A549 (cell line): ENCODE results near the gene PHF21A. TPM values are rescaled to one million over a fixed set of nuclear protein-coding genes. Genes with fewer than 3 reads are reported as not detected.
A peak's percentile ranks its signal among the peaks of the same experiment; 100 is the strongest.

ENCODE experiments used
- ATAC-seq, 2 experiments: fragments of 200-7000 bp in 1 of 2; fragments of >200 bp in 1 of 2; cut with Nextera tagmentation in 1 of 2; cut with Tn5 transposase in 1 of 2; 3 replicates each; pipeline versions ENCODE4 v1.8.0 to v1.9.1; 2018 to 2020; ENCODE audit warnings: mild to moderate bottlenecking in 1 of 2, moderate library complexity in 1 of 2
- CTCF ChIA-PET: fragments of 300-600 bp; sonication (Branson Sonifier 250); formaldehyde crosslinking; extraction: SDS; loops from one replicate; lab custom pipeline; 2021; ENCODE audit warnings: antibody characterized with exemption, inconsistent platforms; lab: Yijun Ruan, JAX
- POLR2A ChIA-PET: fragments of 350-600 bp; formaldehyde crosslinking; extraction: SDS; loops from one replicate; lab custom pipeline; 2021; ENCODE audit warnings: antibody characterized with exemption, inconsistent platforms; lab: Yijun Ruan, JAX
- DNase-seq, 2 experiments: peaks; one replicate each; pipeline versions ENCODE4 v3.0.0 to v3.0.0-alpha.2; 2011 to 2016; ENCODE audit warnings: low read depth in 1 of 2, low spot score in 1 of 2
- FAIRE-seq: peaks from 2 replicates; lab custom pipeline; 2011; peaks lifted over from hg19 to GRCh38; lab: Jason Lieb, UNC
- H3K27ac ChIP-seq, 2 experiments: fragments of >200 bp; sonication (Bioruptor Twin); formaldehyde crosslinking; 3 replicates each; pipeline ENCODE4 v1.5.1; 2016 to 2017
- H3K4me1 ChIP-seq: fragments of >200 bp; sonication (Bioruptor Twin); formaldehyde crosslinking; 3 replicates; pipeline ENCODE4 v1.6.1; 2016
- H3K4me2 ChIP-seq: fragments of >200 bp; sonication (Bioruptor Twin); formaldehyde crosslinking; 3 replicates; pipeline ENCODE4 v1.6.1; 2016
- H3K4me3 ChIP-seq: fragments of >200 bp; sonication (Bioruptor Twin); formaldehyde crosslinking; 3 replicates; pipeline ENCODE4 v1.5.1; 2016
- H3K9me3 ChIP-seq: fragments of >200 bp; sonication (Bioruptor Twin); formaldehyde crosslinking; 3 replicates; pipeline ENCODE4 v1.6.1; 2016
- CBX2 ChIP-seq: fragments of 200-600 bp; sonication (generic); IDR thresholded peaks from 2 replicates; pipeline ENCODE4 v1.6.1; 2016; ENCODE audit warnings: low read depth, mild to moderate bottlenecking, borderline replicate concordance
- CEBPB ChIP-seq, 2 experiments: fragments of >200 bp in 1 of 2; sonication (Bioruptor Twin) in 1 of 2; formaldehyde crosslinking in 1 of 2; IDR thresholded peaks; 2 replicates each; pipeline ENCODE4 v1.6.1; 2012 to 2016
- CHD2 ChIP-seq: fragments of 150-350 bp; IDR thresholded peaks from 2 replicates; pipeline ENCODE4 v1.6.1; 2014; ENCODE audit warnings: low read length; ENCODE audit not compliant: partially characterized antibody
- E2F6 ChIP-seq: IDR thresholded peaks from 2 replicates; pipeline ENCODE4 v1.6.1; 2012; ENCODE audit warnings: low read depth, borderline replicate concordance
- EHMT2 ChIP-seq: fragments of 200-600 bp; sonication (generic); IDR thresholded peaks from 2 replicates; pipeline ENCODE4 v1.6.1; 2016; ENCODE audit warnings: antibody characterized with exemption, low read depth, mild to moderate bottlenecking, moderate library complexity
- ELK1 ChIP-seq: fragments of 150-350 bp; IDR thresholded peaks from 2 replicates; pipeline ENCODE4 v1.6.1; 2014; ENCODE audit warnings: low read depth, mild to moderate bottlenecking, low read length
- EP300 ChIP-seq, 2 experiments: fragments of >200 bp; sonication (Bioruptor Twin); formaldehyde crosslinking; IDR thresholded peaks; 2 replicates in 1 of 2; 3 replicates in 1 of 2; pipeline ENCODE4 v1.6.1; 2016 to 2017
- FOSL2 ChIP-seq, 2 experiments: fragments of 450-650 bp in 1 of 2; fragments of >200 bp in 1 of 2; sonication (Bioruptor Twin) in 1 of 2; formaldehyde crosslinking; IDR thresholded peaks; 2 replicates each; pipeline versions ENCODE4 v1.5.0 to v1.6.1; 2016 to 2020; ENCODE audit warnings: mild to moderate bottlenecking in 1 of 2, moderate library complexity in 1 of 2
- FOXS1 ChIP-seq: fragments of 250-450 bp; sonication (Bioruptor Pico); IDR thresholded peaks from 2 replicates; pipeline ENCODE4 v1.5.0; 2020; ENCODE audit warnings: mild to moderate bottlenecking, moderate library complexity
- GATA3 ChIP-seq: IDR thresholded peaks from 2 replicates; pipeline ENCODE4 v1.6.1; 2012; ENCODE audit warnings: borderline replicate concordance
- HES2 ChIP-seq: fragments of >200 bp; sonication (Bioruptor Twin); formaldehyde crosslinking; IDR thresholded peaks from 2 replicates; pipeline ENCODE4 v1.6.1; 2016
- HOXB5 ChIP-seq: fragments of 250-450 bp; sonication (Bioruptor Pico); IDR thresholded peaks from 2 replicates; pipeline ENCODE4 v1.5.0; 2020; ENCODE audit warnings: mild to moderate bottlenecking, moderate library complexity
- JUN ChIP-seq, 2 experiments: fragments of >200 bp; sonication (Bioruptor Twin); formaldehyde crosslinking; IDR thresholded peaks; 2 replicates in 1 of 2; 3 replicates in 1 of 2; pipeline ENCODE4 v1.6.1; 2016 to 2017
- KDM5A ChIP-seq: fragments of 200-600 bp; sonication (generic); IDR thresholded peaks from 2 replicates; pipeline ENCODE4 v1.6.1; 2016; ENCODE audit warnings: antibody characterized with exemption, mild to moderate bottlenecking
- MYC ChIP-seq: IDR thresholded peaks from 2 replicates; pipeline ENCODE4 v1.6.1; 2012; ENCODE audit warnings: mild to moderate bottlenecking, inconsistent platforms, low read length, improper control_type of control experiment, borderline replicate concordance
- NPAS2 ChIP-seq: fragments of 250-450 bp; sonication (Bioruptor Pico); IDR thresholded peaks from 2 replicates; pipeline ENCODE4 v1.8.0; 2022; ENCODE audit warnings: mild to moderate bottlenecking, moderate library complexity, borderline replicate concordance
- NR3C1 ChIP-seq: fragments of >200 bp; sonication (Bioruptor Twin); formaldehyde crosslinking; IDR thresholded peaks from 3 replicates; pipeline ENCODE4 v1.6.1; 2017
- PBX3 ChIP-seq: IDR thresholded peaks from 2 replicates; pipeline ENCODE4 v1.6.1; 2012
- POLR2A ChIP-seq: IDR thresholded peaks from 2 replicates; pipeline ENCODE4 v1.6.1; 2012; ENCODE audit warnings: mild to moderate bottlenecking, low read length
- POLR2AphosphoS2 ChIP-seq: conservative IDR thresholded peaks from 2 replicates; pipeline ENCODE4 v1.6.1; 2012; ENCODE audit warnings: low read length, improper control_type of control experiment, inconsistent platforms
- RAD21 ChIP-seq, 2 experiments: fragments of >200 bp in 1 of 2; sonication (Bioruptor Twin) in 1 of 2; formaldehyde crosslinking in 1 of 2; IDR thresholded peaks in 1 of 2; conservative IDR thresholded peaks in 1 of 2; 2 replicates in 1 of 2; 3 replicates in 1 of 2; pipeline ENCODE4 v1.6.1; 2012 to 2018; ENCODE audit warnings: inconsistent platforms in 1 of 2
- RNF2 ChIP-seq: fragments of 200-600 bp; sonication (generic); IDR thresholded peaks from 2 replicates; pipeline ENCODE4 v1.6.1; 2016; ENCODE audit warnings: low read depth, mild to moderate bottlenecking, antibody characterized with exemption, moderate library complexity, borderline replicate concordance
- SMC3 ChIP-seq: fragments of >200 bp; sonication (Bioruptor Twin); formaldehyde crosslinking; IDR thresholded peaks from 3 replicates; pipeline ENCODE4 v1.6.1; 2018; ENCODE audit warnings: inconsistent platforms
- ZNF302 ChIP-seq: fragments of 250-450 bp; sonication (Bioruptor Pico); IDR thresholded peaks from 2 replicates; pipeline ENCODE4 v1.9.0; 2021; ENCODE audit warnings: inconsistent platforms, mild to moderate bottlenecking, moderate library complexity
- WGBS: methylation state at CpG from one replicate; pipeline ENCODE4 v1.1.6; 2017; ENCODE audit errors: missing lambda C conversion rate; 5-methylcytosine and 5-hydroxymethylcytosine counted together
- polyA plus RNA-seq, 4 experiments: library from polyadenylated mRNA; depleted of rRNA in 3 of 4; stranded (reverse); fragments of >200 nt; fragmentation: RNase III in 1 of 4; extraction: RNeasy Plus Mini Kit Qiagen cat#74134 plus additional on column Dnase treatment in 1 of 4; gene quantifications; 2 replicates in 3 of 4; 3 replicates in 1 of 4; pipeline ENCODE4 v1.2.3, GENCODE V29; 2011 to 2017
- TF ChIP-seq, protein P1 (sequence below): fragments of 250-450 bp; sonication (Bioruptor Pico); IDR thresholded peaks from 2 replicates; pipeline ENCODE4 v1.5.0; 2020; ENCODE audit warnings: low read depth, mild to moderate bottlenecking, moderate library complexity
- TF ChIP-seq, protein P2 (sequence below): fragments of 200-600 bp; sonication (generic); IDR thresholded peaks from 2 replicates; pipeline ENCODE4 v1.6.1; 2016; ENCODE audit warnings: antibody characterized with exemption, mild to moderate bottlenecking, moderate library complexity
- TF ChIP-seq, protein P3 (sequence below): fragments of 450-650 bp; IDR thresholded peaks from 2 replicates; pipeline ENCODE4 v1.6.1; 2014; ENCODE audit warnings: antibody characterized with exemption
- TF ChIP-seq, protein P4 (sequence below): fragments of 250-450 bp; sonication (Bioruptor Pico); IDR thresholded peaks from 2 replicates; pipeline ENCODE4 v1.5.0; 2021; ENCODE audit warnings: mild to moderate bottlenecking, moderate library complexity, borderline replicate concordance

Gene PHF21A
- polyA plus RNA-seq, 2 of the 4 experiments (the other 2 are of a cell fraction): 20.0 to 31.9 TPM

DNA sequence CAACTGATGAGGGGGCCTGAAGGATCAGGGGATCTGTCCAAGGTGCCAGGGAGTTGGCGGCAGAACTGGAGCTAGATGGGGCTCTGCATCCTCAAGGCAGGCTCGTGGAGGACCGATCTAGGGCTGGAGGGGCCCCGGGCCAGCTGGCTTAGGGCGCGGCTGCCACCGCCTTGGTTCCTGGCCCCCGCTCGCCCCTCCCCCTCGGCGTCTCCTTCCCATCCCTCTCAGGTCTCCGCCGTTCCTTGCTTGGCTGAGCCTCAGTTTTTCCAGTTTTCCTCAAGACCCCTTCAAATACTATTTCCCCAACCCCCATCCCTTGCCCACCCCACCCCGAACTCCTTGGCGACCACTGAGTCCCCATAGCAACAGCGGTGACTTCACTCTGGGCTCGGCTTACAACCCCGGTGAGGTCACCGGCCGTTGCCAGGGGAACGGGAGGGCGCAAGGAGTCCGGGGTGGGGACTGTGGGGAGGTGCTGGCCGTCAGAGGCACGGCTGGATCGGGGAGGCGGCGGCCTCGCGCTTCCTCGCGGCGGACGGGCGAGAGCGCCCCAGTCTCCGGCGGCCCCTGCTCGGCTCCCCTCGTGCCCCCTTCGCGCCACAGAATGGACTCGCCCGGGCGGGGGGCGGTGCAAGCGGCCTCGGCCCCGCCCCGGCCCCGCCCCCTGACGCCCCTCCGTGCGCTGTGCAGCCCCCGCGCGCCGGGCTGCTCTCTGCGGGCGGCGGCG, 221.6 kb downstream of the PHF21A start:
- ATAC-seq (peak; percentile 69 to 83), DNase-seq (peak; percentile 82 to 85), FAIRE-seq (no peak)
- ChIA-PET CTCF (interaction anchor here (1.1 to 2.2 kb wide), 5 partner anchors 10 to 57 kb away, joined by 3 to 8 read pairs (median 4); partner anchors contain the start of gene PEX16), POLR2A (interaction anchor here (0.8 to 0.9 kb wide), 2 partner anchors 10 to 18 kb away, joined by 3 read pairs; partner anchors contain the start of gene PEX16)
- no peaks in the 10 kb centered on the region for H3K9me3 ChIP-seq
- WGBS: 5% methylated on average over 12 of the region's 62 CpGs
- H3K4me1 ChIP-seq: peaks cover 12% of the 10 kb centered on the region; the same call in 2 of the 3 replicates
- peak overlapping the region; percentile 57 for H3K4me3 ChIP-seq
- peak overlapping the region; percentile 86 to 89 for H3K27ac ChIP-seq
- H3K4me2 ChIP-seq: peak overlapping the region; percentile 73
- no peak for TF ChIP-seq RNF2
- TF ChIP-seq KDM5A: no peak
- TF ChIP-seq RAD21 (conservative IDR thresholded peaks at IDR 0.05 in 1 of 2, IDR thresholded peaks at IDR 0.05 in 1 of 2): no peak
- TF ChIP-seq, protein P1, sequence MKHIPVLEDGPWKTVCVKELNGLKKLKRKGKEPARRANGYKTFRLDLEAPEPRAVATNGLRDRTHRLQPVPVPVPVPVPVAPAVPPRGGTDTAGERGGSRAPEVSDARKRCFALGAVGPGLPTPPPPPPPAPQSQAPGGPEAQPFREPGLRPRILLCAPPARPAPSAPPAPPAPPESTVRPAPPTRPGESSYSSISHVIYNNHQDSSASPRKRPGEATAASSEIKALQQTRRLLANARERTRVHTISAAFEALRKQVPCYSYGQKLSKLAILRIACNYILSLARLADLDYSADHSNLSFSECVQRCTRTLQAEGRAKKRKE (CRISPR knock-in tag): no peak
- no peak for TF ChIP-seq FOXS1 (CRISPR knock-in tag)
- TF ChIP-seq ZNF302: no peak
- no peak for TF ChIP-seq E2F6
- no peak for TF ChIP-seq PBX3
- no peak for TF ChIP-seq HOXB5 (CRISPR knock-in tag)
- TF ChIP-seq NPAS2 (CRISPR knock-in tag): no peak
- TF ChIP-seq MYC: no peak
- no peak for TF ChIP-seq EP300 (IDR thresholded peaks at IDR 0.05)
- TF ChIP-seq NR3C1: no peak
- TF ChIP-seq, protein P2, sequence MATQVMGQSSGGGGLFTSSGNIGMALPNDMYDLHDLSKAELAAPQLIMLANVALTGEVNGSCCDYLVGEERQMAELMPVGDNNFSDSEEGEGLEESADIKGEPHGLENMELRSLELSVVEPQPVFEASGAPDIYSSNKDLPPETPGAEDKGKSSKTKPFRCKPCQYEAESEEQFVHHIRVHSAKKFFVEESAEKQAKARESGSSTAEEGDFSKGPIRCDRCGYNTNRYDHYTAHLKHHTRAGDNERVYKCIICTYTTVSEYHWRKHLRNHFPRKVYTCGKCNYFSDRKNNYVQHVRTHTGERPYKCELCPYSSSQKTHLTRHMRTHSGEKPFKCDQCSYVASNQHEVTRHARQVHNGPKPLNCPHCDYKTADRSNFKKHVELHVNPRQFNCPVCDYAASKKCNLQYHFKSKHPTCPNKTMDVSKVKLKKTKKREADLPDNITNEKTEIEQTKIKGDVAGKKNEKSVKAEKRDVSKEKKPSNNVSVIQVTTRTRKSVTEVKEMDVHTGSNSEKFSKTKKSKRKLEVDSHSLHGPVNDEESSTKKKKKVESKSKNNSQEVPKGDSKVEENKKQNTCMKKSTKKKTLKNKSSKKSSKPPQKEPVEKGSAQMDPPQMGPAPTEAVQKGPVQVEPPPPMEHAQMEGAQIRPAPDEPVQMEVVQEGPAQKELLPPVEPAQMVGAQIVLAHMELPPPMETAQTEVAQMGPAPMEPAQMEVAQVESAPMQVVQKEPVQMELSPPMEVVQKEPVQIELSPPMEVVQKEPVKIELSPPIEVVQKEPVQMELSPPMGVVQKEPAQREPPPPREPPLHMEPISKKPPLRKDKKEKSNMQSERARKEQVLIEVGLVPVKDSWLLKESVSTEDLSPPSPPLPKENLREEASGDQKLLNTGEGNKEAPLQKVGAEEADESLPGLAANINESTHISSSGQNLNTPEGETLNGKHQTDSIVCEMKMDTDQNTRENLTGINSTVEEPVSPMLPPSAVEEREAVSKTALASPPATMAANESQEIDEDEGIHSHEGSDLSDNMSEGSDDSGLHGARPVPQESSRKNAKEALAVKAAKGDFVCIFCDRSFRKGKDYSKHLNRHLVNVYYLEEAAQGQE: peak; percentile 89
- TF ChIP-seq ELK1: no peak
- no peak for TF ChIP-seq CEBPB (IDR thresholded peaks at IDR 0.05)
- no peak for TF ChIP-seq SMC3
- peak; percentile 67 for TF ChIP-seq GATA3
- TF ChIP-seq POLR2A: no peak
- TF ChIP-seq CHD2: no peak
- TF ChIP-seq HES2: no peak
- TF ChIP-seq FOSL2 (IDR thresholded peaks at IDR 0.05): no peak
- peak; percentile 49; the same call in 1 of the 2 replicates for TF ChIP-seq FOSL2 (CRISPR knock-in tag; IDR thresholded peaks at IDR 0.05)
- no peak; a peak in 1 of 5 replicates for TF ChIP-seq JUN (IDR thresholded peaks at IDR 0.05)
- TF ChIP-seq POLR2AphosphoS2: no peak
- TF ChIP-seq, protein P3, sequence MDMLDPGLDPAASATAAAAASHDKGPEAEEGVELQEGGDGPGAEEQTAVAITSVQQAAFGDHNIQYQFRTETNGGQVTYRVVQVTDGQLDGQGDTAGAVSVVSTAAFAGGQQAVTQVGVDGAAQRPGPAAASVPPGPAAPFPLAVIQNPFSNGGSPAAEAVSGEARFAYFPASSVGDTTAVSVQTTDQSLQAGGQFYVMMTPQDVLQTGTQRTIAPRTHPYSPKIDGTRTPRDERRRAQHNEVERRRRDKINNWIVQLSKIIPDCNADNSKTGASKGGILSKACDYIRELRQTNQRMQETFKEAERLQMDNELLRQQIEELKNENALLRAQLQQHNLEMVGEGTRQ: no peak
- TF ChIP-seq CBX2: no peak
- TF ChIP-seq, protein P4, sequence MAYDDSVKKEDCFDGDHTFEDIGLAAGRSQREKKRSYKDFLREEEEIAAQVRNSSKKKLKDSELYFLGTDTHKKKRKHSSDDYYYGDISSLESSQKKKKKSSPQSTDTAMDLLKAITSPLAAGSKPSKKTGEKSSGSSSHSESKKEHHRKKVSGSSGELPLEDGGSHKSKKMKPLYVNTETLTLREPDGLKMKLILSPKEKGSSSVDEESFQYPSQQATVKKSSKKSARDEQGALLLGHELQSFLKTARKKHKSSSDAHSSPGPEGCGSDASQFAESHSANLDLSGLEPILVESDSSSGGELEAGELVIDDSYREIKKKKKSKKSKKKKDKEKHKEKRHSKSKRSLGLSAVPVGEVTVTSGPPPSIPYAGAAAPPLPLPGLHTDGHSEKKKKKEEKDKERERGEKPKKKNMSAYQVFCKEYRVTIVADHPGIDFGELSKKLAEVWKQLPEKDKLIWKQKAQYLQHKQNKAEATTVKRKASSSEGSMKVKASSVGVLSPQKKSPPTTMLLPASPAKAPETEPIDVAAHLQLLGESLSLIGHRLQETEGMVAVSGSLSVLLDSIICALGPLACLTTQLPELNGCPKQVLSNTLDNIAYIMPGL: no peak
- 0 out of 2 replicates have a peak, but pooled peaks have one; percentile 60 for TF ChIP-seq EHMT2
